Naive B cell (primary cell): Measurements from ENCODE around the gene MYH15. TPM values are rescaled to one million over a fixed set of nuclear protein-coding genes. Genes with fewer than 3 reads are reported as not detected.

Experiments used
- ATAC-seq, 2 donors: fragments of 150-1000 bp; cut with Tn5 transposase; 2 replicates each; pipeline ENCODE4 v1.10.0; 2021; ENCODE audit warnings: low read depth in 2 of 2, mild to moderate bottlenecking in 2 of 2, moderate library complexity in 2 of 2
- DNase-seq: peaks from one replicate; pipeline ENCODE4 v3.0.0; 2022
- H3K27ac Mint-ChIP-seq, 6 donors: one replicate each; pipeline ENCODE4 v1.8.0; 2020 to 2022; ENCODE audit warnings: mild to moderate bottlenecking in 6 of 6, mixed read lengths in 6 of 6, moderate library complexity in 5 of 6, inconsistent platforms in 2 of 6
- H3K27me3 Mint-ChIP-seq, 3 donors: one replicate each; pipeline ENCODE4 v1.8.0; 2021 to 2022; ENCODE audit warnings: mixed read lengths in 3 of 3, mild to moderate bottlenecking in 1 of 3
- H3K36me3 Mint-ChIP-seq, 2 donors: one replicate each; pipeline ENCODE4 v1.8.0; 2020 to 2022; ENCODE audit warnings: mixed read lengths in 2 of 2, inconsistent platforms in 1 of 2, mild to moderate bottlenecking in 1 of 2
- H3K4me1 Mint-ChIP-seq, 3 donors: one replicate each; pipeline ENCODE4 v1.8.0; 2020 to 2022; ENCODE audit warnings: mixed read lengths in 3 of 3, inconsistent platforms in 1 of 3, mild to moderate bottlenecking in 1 of 3, moderate library complexity in 1 of 3
- H3K4me3 Mint-ChIP-seq, 8 donors: one replicate each; pipeline ENCODE4 v1.8.0; 2020 to 2022; ENCODE audit warnings: mild to moderate bottlenecking in 8 of 8, mixed read lengths in 8 of 8, moderate library complexity in 8 of 8, inconsistent platforms in 2 of 8
- H3K9me3 Mint-ChIP-seq, 7 donors: one replicate each; pipeline ENCODE4 v1.8.0; 2020 to 2022; ENCODE audit warnings: mixed read lengths in 7 of 7, mild to moderate bottlenecking in 5 of 7, inconsistent platforms in 2 of 7, moderate library complexity in 1 of 7
- polyA plus RNA-seq, 6 donors: library from polyadenylated mRNA; unstranded; fragments of 300-500 nt; fragmentation: Illumina TruSeq; gene quantifications; one replicate each; pipeline ENCODE4 v1.2.3, GENCODE V29; 2021; ENCODE audit warnings: low read depth in 6 of 6

The MYH15 gene
- polyA plus RNA-seq, 6 donors from 2014 or later = 0.05 to 0.06 TPM; not detected in 4

GRCh38 chr3:108477511-108478147 is 32.8 kb downstream of the MYH15 start:
- no peak overlapping the region for H3K4me3 Mint-ChIP-seq
- peak; percentile 55 for DNase-seq
- peak; percentile 74 for ATAC-seq
- no peaks in the 10 kb centered on the region for H3K27me3 Mint-ChIP-seq
- no peaks in the 10 kb centered on the region for H3K36me3 Mint-ChIP-seq
- no peak overlapping the region for H3K27ac Mint-ChIP-seq
- peaks cover 0 to 5% (median 0%) of the 10 kb centered on the region in 3 donors for H3K4me1 Mint-ChIP-seq
- no peaks in the 10 kb centered on the region for H3K9me3 Mint-ChIP-seq

GRCh38 chr3:108475220-108475782 is 35.1 kb downstream of the MYH15 start:
- Mint-ChIP-seq H3K27me3 (peaks cover 0 to 5% (median 0%) of the 10 kb centered on the region in 3 donors), H3K36me3 (no peaks in the 10 kb centered on the region), H3K27ac (no peak overlapping the region), H3K4me3 (no peak overlapping the region), H3K9me3 (no peaks in the 10 kb centered on the region), H3K4me1 (peaks cover 0 to 9% (median 4%) of the 10 kb centered on the region in 3 donors)
- peak; percentile 27 to 80 for ATAC-seq
- DNase-seq = peak; percentile 14

GRCh38 chr3:108474581-108474980 is 35.8 kb downstream of the MYH15 start:
- H3K36me3 Mint-ChIP-seq = no peaks in the 10 kb centered on the region
- H3K4me1 Mint-ChIP-seq = peaks cover 0 to 9% (median 4%) of the 10 kb centered on the region in 3 donors
- H3K27ac Mint-ChIP-seq = no peak overlapping the region
- ATAC-seq (no peak), DNase-seq (no peak)
- no peaks in the 10 kb centered on the region for H3K9me3 Mint-ChIP-seq
- no peak overlapping the region for H3K4me3 Mint-ChIP-seq
- H3K27me3 Mint-ChIP-seq = peaks cover 0 to 5% (median 0%) of the 10 kb centered on the region in 3 donors

- no peaks in the 10 kb centered on the region for H3K36me3 Mint-ChIP-seq
- no peak overlapping the region for H3K27ac Mint-ChIP-seq
- ATAC-seq = no peak
- H3K27me3 Mint-ChIP-seq = peaks cover 0 to 5% (median 0%) of the 10 kb centered on the region in 3 donors
- no peak for DNase-seq
- no peak overlapping the region for H3K4me3 Mint-ChIP-seq
- H3K9me3 Mint-ChIP-seq = no peaks in the 10 kb centered on the region
- peaks cover 0 to 9% (median 4%) of the 10 kb centered on the region in 3 donors for H3K4me1 Mint-ChIP-seq
These were observed 36.7 kb downstream of the MYH15 start for GRCh38 chr3:108473711-108474110.

GRCh38 chr3:108472001-108472591 is 38.3 kb downstream of the MYH15 start:
- Mint-ChIP-seq H3K9me3 (no peaks in the 10 kb centered on the region), H3K4me3 (no peak overlapping the region), H3K27ac (no peak overlapping the region), H3K36me3 (no peaks in the 10 kb centered on the region), H3K4me1 (peaks cover 0 to 4% (median 4%) of the 10 kb centered on the region in 3 donors), H3K27me3 (peaks cover 0 to 5% (median 0%) of the 10 kb centered on the region in 3 donors)
- no peak for ATAC-seq
- DNase-seq = no peak

- H3K27me3 Mint-ChIP-seq = peaks cover 0 to 5% (median 0%) of the 10 kb centered on the region in 3 donors
- DNase-seq (no peak), ATAC-seq (no peak)
- H3K9me3 Mint-ChIP-seq = no peaks in the 10 kb centered on the region
- peaks cover 0 to 4% (median 4%) of the 10 kb centered on the region in 3 donors for H3K4me1 Mint-ChIP-seq
- H3K36me3 Mint-ChIP-seq = no peaks in the 10 kb centered on the region
- H3K27ac Mint-ChIP-seq = peak overlapping the region in 1 of 6 donors; percentile 12
- no peak overlapping the region for H3K4me3 Mint-ChIP-seq
These were observed 39.0 kb downstream of the MYH15 start for GRCh38 chr3:108471426-108471825.

- Mint-ChIP-seq H3K4me3 (no peak overlapping the region), H3K9me3 (no peaks in the 10 kb centered on the region), H3K4me1 (peaks cover 0 to 4% (median 4%) of the 10 kb centered on the region in 3 donors), H3K36me3 (no peaks in the 10 kb centered on the region), H3K27ac (no peak overlapping the region), H3K27me3 (peaks cover 0 to 5% (median 0%) of the 10 kb centered on the region in 3 donors)
- ATAC-seq (no peak), DNase-seq (no peak)
These were observed 41.3 kb downstream of the MYH15 start for GRCh38 chr3:108469126-108469525.

GRCh38 chr3:108468577-108468976 is 41.8 kb downstream of the MYH15 start:
- no peak for DNase-seq
- Mint-ChIP-seq H3K4me3 (no peak overlapping the region), H3K9me3 (peaks cover 0 to under 1% (median 0%) of the 10 kb centered on the region in 7 donors), H3K27ac (no peak overlapping the region), H3K4me1 (peaks cover 0 to 4% (median 4%) of the 10 kb centered on the region in 3 donors), H3K27me3 (peaks cover 0 to 8% (median 0%) of the 10 kb centered on the region in 3 donors), H3K36me3 (no peaks in the 10 kb centered on the region)
- ATAC-seq = no peak

- Mint-ChIP-seq H3K4me3 (no peak overlapping the region), H3K9me3 (peaks cover 0 to 2% (median 0%) of the 10 kb centered on the region in 7 donors), H3K27me3 (peaks cover 0 to 6% (median 0%) of the 10 kb centered on the region in 3 donors), H3K36me3 (no peaks in the 10 kb centered on the region), H3K4me1 (peaks cover 0 to 6% (median 0%) of the 10 kb centered on the region in 3 donors), H3K27ac (peak overlapping the region in 1 of 6 donors; percentile 52)
- DNase-seq = no peak
- no peak for ATAC-seq
These were observed 47.5 kb downstream of the MYH15 start for GRCh38 chr3:108462899-108463298.

GRCh38 chr3:108461661-108462111 is 48.7 kb downstream of the MYH15 start:
- H3K27ac Mint-ChIP-seq = peak overlapping the region in 1 of 6 donors; percentile 16
- H3K4me3 Mint-ChIP-seq = no peak overlapping the region
- H3K9me3 Mint-ChIP-seq = peaks cover 0 to 4% (median 0%) of the 10 kb centered on the region in 7 donors
- peaks cover 0 to 6% (median 0%) of the 10 kb centered on the region in 3 donors for H3K4me1 Mint-ChIP-seq
- no peak for DNase-seq
- no peaks in the 10 kb centered on the region for H3K36me3 Mint-ChIP-seq
- H3K27me3 Mint-ChIP-seq = peaks cover 0 to 6% (median 0%) of the 10 kb centered on the region in 3 donors
- ATAC-seq = peak; percentile 68 to 76

GRCh38 chr3:108459225-108459624 is 51.2 kb downstream of the MYH15 start:
- ATAC-seq = no peak
- no peaks in the 10 kb centered on the region for H3K36me3 Mint-ChIP-seq
- no peak for DNase-seq
- H3K9me3 Mint-ChIP-seq = peaks cover 0 to 17% (median 7%) of the 10 kb centered on the region in 7 donors
- no peak overlapping the region for H3K27ac Mint-ChIP-seq
- peaks cover 0 to 6% (median 0%) of the 10 kb centered on the region in 3 donors for H3K4me1 Mint-ChIP-seq
- no peak overlapping the region for H3K4me3 Mint-ChIP-seq
- peaks cover 0 to 6% (median 0%) of the 10 kb centered on the region in 3 donors for H3K27me3 Mint-ChIP-seq

- DNase-seq = no peak
- Mint-ChIP-seq H3K27ac (no peak overlapping the region), H3K27me3 (no peaks in the 10 kb centered on the region), H3K4me3 (no peak overlapping the region), H3K4me1 (peaks cover 0 to 4% (median 0%) of the 10 kb centered on the region in 3 donors), H3K9me3 (peaks cover 0 to 18% (median 6%) of the 10 kb centered on the region in 7 donors), H3K36me3 (no peaks in the 10 kb centered on the region)
- no peak for ATAC-seq
These were observed 55.1 kb downstream of the MYH15 start for GRCh38 chr3:108455212-108455705.

GRCh38 chr3:108453565-108453964 is 56.8 kb downstream of the MYH15 start:
- no peak overlapping the region for H3K4me3 Mint-ChIP-seq
- peaks cover 0 to 7% of the 10 kb centered on the region in 2 donors for H3K36me3 Mint-ChIP-seq
- H3K4me1 Mint-ChIP-seq = peaks cover 10 to 17% (median 10%) of the 10 kb centered on the region in 3 donors
- H3K27me3 Mint-ChIP-seq = no peaks in the 10 kb centered on the region
- ATAC-seq (no peak), DNase-seq (no peak)
- H3K9me3 Mint-ChIP-seq = peaks cover 3 to 30% (median 19%) of the 10 kb centered on the region in 7 donors
- no peak overlapping the region for H3K27ac Mint-ChIP-seq
